ENCODE results near the gene GALE.
"Not testable (repeated sequence)": the region's sequence is repeated elsewhere in the genome, so short reads cannot be mapped to it uniquely, and the experiment has no call there.

The GALE gene

DNA sequence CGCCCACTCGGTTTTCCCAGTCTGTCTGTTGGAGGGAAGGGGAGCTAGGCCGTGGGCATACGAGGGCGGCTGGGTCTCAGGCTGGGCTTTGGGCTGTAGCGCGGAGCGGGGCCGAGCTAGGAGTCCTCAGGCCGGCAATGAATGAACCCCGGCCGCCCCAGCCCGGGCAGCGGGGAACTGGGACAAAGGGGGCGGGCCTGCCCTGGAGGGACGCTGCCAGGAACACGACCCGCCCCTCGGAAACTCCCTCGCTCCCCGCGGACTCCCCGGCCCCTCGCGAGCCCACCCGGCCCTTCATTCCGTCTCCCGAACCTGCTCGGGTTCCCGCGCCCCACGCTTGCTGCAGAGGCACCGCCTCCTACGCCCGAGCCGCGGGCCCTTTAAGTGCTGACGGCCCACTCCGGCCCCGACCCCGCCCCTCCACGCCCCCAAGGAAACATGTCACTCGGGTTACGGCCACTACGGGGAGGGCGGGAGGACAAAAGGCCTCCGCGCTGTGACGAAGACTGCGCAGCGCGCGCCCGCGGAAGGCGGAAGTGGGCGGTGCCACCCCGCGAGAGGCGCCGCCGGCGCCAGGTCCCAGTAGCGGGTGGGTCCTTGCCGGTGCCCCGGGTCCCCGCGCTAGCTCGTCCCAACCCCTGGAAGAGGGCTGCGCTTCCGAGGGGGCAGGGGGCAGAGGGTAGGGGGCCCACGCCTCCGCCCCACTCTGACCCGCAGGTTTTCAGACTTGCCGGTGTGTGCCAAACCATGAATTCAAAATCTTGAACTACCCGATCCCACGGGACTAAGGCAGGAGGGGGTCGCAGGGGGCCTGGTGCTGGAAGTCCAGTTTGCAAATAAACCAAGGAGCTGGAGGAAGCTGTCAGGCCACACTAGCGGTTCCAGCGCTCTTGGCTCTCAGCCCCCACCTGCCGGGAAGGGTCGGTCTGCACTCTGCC lies at the start of gene GALE:
TSS of gene GALE (minus strand) at position 355 of the 938 bp plus-strand sequence. CDS start 1,747 bp downstream, outside the sequence.
- TF ChIP-seq, protein P1, sequence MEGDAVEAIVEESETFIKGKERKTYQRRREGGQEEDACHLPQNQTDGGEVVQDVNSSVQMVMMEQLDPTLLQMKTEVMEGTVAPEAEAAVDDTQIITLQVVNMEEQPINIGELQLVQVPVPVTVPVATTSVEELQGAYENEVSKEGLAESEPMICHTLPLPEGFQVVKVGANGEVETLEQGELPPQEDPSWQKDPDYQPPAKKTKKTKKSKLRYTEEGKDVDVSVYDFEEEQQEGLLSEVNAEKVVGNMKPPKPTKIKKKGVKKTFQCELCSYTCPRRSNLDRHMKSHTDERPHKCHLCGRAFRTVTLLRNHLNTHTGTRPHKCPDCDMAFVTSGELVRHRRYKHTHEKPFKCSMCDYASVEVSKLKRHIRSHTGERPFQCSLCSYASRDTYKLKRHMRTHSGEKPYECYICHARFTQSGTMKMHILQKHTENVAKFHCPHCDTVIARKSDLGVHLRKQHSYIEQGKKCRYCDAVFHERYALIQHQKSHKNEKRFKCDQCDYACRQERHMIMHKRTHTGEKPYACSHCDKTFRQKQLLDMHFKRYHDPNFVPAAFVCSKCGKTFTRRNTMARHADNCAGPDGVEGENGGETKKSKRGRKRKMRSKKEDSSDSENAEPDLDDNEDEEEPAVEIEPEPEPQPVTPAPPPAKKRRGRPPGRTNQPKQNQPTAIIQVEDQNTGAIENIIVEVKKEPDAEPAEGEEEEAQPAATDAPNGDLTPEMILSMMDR (IDR thresholded peaks at IDR 0.05; ENCODE audit: borderline replicate concordance, control extremely low read depth, extremely low read depth, insufficient read depth, missing control alignments) = no peak
- DNase-seq (ENCODE audit: low spot score) = peak; percentile 99
- in situ Hi-C loops (cut with MboI; ENCODE audit: low sequenced_read_pairs, unreplicated experiment) = no loop called here

DNA sequence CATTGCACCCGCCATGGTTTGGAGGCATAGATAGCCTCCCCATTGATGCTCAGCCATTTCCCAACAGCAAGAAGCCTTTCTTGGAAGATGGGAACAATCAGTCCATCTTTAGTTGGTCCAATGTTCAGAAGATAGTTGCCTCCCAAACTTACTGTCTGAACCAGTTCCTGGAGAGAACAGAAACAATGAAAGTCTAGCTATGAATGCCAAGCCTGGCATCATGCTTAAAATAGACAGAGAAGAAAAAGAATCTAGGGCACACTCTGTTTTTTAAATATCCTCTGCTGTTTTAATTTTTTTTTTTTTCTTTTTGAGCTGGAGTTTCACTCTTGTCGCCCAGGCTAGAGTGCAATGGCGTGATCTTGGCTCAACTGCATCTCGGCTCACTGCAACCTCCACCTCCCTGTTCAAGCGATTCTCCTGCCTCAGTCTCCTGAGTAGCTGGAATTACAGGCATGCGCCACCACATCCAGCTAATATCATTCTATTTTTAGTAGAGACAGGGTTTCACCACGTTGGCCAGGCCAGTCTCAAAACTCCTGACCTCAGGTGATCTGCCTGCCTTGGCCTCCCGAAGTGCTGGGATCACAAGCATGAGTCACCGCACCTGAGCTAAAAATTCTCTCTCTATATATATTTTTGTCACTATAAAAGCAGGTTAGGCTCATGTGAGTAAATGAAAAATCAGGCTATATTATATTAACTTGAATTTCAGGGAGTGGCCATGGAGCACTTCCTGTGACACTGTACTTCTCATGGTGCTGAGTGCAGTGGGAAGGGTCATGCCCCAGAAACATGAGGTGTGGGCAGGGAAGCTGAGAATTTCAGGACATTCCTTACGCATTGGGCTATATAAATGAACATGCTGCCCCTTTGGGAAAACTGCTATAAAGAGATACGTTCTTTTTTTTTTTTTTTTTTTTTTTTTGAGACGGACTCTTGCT lies 48.4 kb upstream of the GALE start:
- TF ChIP-seq, protein P1 (IDR thresholded peaks at IDR 0.05; ENCODE audit: borderline replicate concordance, control extremely low read depth, extremely low read depth, insufficient read depth, missing control alignments) = no peak
- in situ Hi-C loops (cut with MboI; ENCODE audit: low sequenced_read_pairs, unreplicated experiment) = no loop called here
- DNase-seq (ENCODE audit: low spot score) = no peak

GRCh38 chr1:23847482-23848095 lies 47.0 kb upstream of the GALE start:
- DNase-seq (ENCODE audit: low spot score); in situ Hi-C loops (cut with MboI; ENCODE audit: low sequenced_read_pairs, unreplicated experiment): not testable (repeated sequence)

- TF ChIP-seq, protein P1 (IDR thresholded peaks at IDR 0.05; ENCODE audit: borderline replicate concordance, control extremely low read depth, extremely low read depth, insufficient read depth, missing control alignments) = no peak
- DNase-seq (ENCODE audit: low spot score) = no peak
- in situ Hi-C loops (cut with MboI; ENCODE audit: low sequenced_read_pairs, unreplicated experiment) = no loop called here
Measured at GRCh38 chr1:23845163-23845562, 44.6 kb upstream of the GALE start.

DNA sequence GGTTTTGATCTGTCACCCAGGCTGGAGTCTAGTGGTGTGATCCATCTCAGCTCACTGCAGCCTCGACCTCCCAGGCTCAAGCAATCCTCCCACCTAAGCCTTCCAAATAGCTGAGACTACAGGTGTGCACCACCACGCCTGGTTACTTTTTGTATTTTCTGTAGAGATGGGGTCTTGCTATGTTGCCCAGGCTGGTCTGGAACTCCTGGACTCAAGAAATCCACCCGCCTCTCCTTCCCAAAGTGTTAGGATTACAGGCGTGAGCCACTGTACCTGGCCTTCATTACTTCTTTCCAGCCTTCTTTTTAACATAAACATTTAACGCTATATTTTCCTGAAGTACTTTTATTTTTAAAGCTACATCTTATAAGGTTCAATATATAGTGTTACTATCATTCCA lies 43.1 kb upstream of the GALE start:
- TF ChIP-seq, protein P1 (IDR thresholded peaks at IDR 0.05; ENCODE audit: borderline replicate concordance, control extremely low read depth, extremely low read depth, insufficient read depth, missing control alignments) = no peak
- in situ Hi-C loops (cut with MboI; ENCODE audit: low sequenced_read_pairs, unreplicated experiment) = no loop called here

GRCh38 chr1:23838401-23838866 lies 37.9 kb upstream of the GALE start:
- DNase-seq (ENCODE audit: low spot score) = peak; percentile 81
- in situ Hi-C loops (cut with MboI; ENCODE audit: low sequenced_read_pairs, unreplicated experiment) = no loop called here

More for the DNA sequence above, 43.1 kb upstream of the GALE start:
- DNase-seq (ENCODE audit: low spot score) = no peak

More at GRCh38 chr1:23838401-23838866, 37.9 kb upstream of the GALE start:
- TF ChIP-seq, protein P1 (IDR thresholded peaks at IDR 0.05; ENCODE audit: borderline replicate concordance, control extremely low read depth, extremely low read depth, insufficient read depth, missing control alignments) = no peak
